Aorta (tissue), 4 donors: ENCODE results near the gene SAC3D1. TPM values are rescaled to one million over a fixed set of nuclear protein-coding genes. Genes with fewer than 3 reads are reported as not detected.

Experiments used
- microRNA-seq, 2 donors: library from miRNA; unstranded; fragments of <30 nt; microRNA quantifications; one replicate each; pipeline ENCODE4 v1.2.0, GENCODE V29; 2020
- polyA plus RNA-seq, 2 donors: library from polyadenylated mRNA; stranded (reverse); fragments of 200-250 nt; gene quantifications; one replicate each; pipeline ENCODE4 v1.2.3, GENCODE V29; 2013
- total RNA-seq, 2 donors: library from RNA; stranded (reverse); fragmentation: NEBNext Ultra II Directional; extraction: Animal tissue kit (Norgen Biotek cat#: 25700); gene quantifications; one replicate each; pipeline ENCODE4 v1.2.1, GENCODE V29; 2021
- donor health status: healthy with polysubstance abuse.
- donor health status: Bipolar disorder and iron deficiency.
- donor health status: DM: no; HTN: no; CAD: no.
- donor health status: DM: yes; HTN: yes; CAD: no.

SAC3D1 gene
- total and polyA plus RNA-seq, 4 donors: 3.6 to 7.5 (median 5.2) TPM

Small RNA genes lying within 50 kb of the gene (microRNA-seq; reads per million reads assigned to microRNA genes)
- gene MIR6879: 3.0 to 6.0 reads per million in 2 donors

Other genes with a start within 250 kb of the SAC3D1 start
- 10 to 100 TPM; 10.7 to 11.5 TPM for gene MAP4K2, start 238.0 kb upstream of the SAC3D1 start, total RNA-seq
- 10 to 100 TPM in 1 of 2 donors, 1 to 10 TPM in 1; 5.4 to 29.6 TPM for gene MAP4K2, start 238.0 kb upstream of the SAC3D1 start, polyA plus RNA-seq
- gene MEN1, start 230.7 kb upstream of the SAC3D1 start, total RNA-seq: 10 to 100 TPM; 14.5 to 18.0 TPM
- 10 to 100 TPM in 1 of 2 donors, 1 to 10 TPM in 1; 9.1 to 18.8 TPM for gene MEN1, start 230.7 kb upstream of the SAC3D1 start, polyA plus RNA-seq
- gene CDC42BPG, start 196.6 kb upstream of the SAC3D1 start, total RNA-seq: 1 to 10 TPM in 1 of 2 donors, under 1 TPM in 1; 0.29 to 1.2 TPM
- 1 to 10 TPM in 1 of 2 donors, under 1 TPM in 1; 0.56 to 6.0 TPM for gene CDC42BPG, start 196.6 kb upstream of the SAC3D1 start, polyA plus RNA-seq
- gene EHD1, start 162.6 kb upstream of the SAC3D1 start, total RNA-seq: 100 to 1,000 TPM in 1 of 2 donors, 10 to 100 TPM in 1; 61.8 to 122 TPM
- 10 to 100 TPM; 14.4 to 28.8 TPM for gene EHD1, start 162.6 kb upstream of the SAC3D1 start, polyA plus RNA-seq
- 10 to 100 TPM; 19.6 to 20.6 TPM for gene ATG2A, start 124.0 kb upstream of the SAC3D1 start, total RNA-seq
- gene ATG2A, start 124.0 kb upstream of the SAC3D1 start, polyA plus RNA-seq: 10 to 100 TPM in 1 of 2 donors, 1 to 10 TPM in 1; 7.0 to 34.9 TPM
- gene PPP2R5B, start 116.5 kb upstream of the SAC3D1 start, total RNA-seq: 10 to 100 TPM; 32.7 to 36.8 TPM
- 10 to 100 TPM in 1 of 2 donors, 1 to 10 TPM in 1; 9.5 to 28.6 TPM for gene PPP2R5B, start 116.5 kb upstream of the SAC3D1 start, polyA plus RNA-seq
- not detected for gene GPHA2, start 105.3 kb upstream of the SAC3D1 start, total RNA-seq
- gene GPHA2, start 105.3 kb upstream of the SAC3D1 start, polyA plus RNA-seq: under 1 TPM in 1 of 2 donors, not detected in 1; 0.43 TPM
- not detected for gene MAJIN, start 69.1 kb upstream of the SAC3D1 start, total RNA-seq
- not detected for gene MAJIN, start 69.1 kb upstream of the SAC3D1 start, polyA plus RNA-seq
- 1 to 10 TPM; 2.5 to 3.6 TPM for gene BATF2, start 44.2 kb upstream of the SAC3D1 start, total RNA-seq
- 1 to 10 TPM; 1.4 to 1.9 TPM for gene BATF2, start 44.2 kb upstream of the SAC3D1 start, polyA plus RNA-seq
- 10 to 100 TPM; 96.3 to 98.5 TPM for gene ARL2, start 27.1 kb upstream of the SAC3D1 start, total RNA-seq
- 100 to 1,000 TPM; 151 to 175 TPM for gene ARL2, start 27.1 kb upstream of the SAC3D1 start, polyA plus RNA-seq
- 10 to 100 TPM; 19.9 to 26.1 TPM for gene SNX15, start 13.8 kb upstream of the SAC3D1 start, total RNA-seq
- gene SNX15, start 13.8 kb upstream of the SAC3D1 start, polyA plus RNA-seq: 10 to 100 TPM; 21.7 to 26.2 TPM
- 10 to 100 TPM; 14.1 to 29.4 TPM for gene NAALADL1, start 17.3 kb downstream of the SAC3D1 start, total RNA-seq
- gene NAALADL1, start 17.3 kb downstream of the SAC3D1 start, polyA plus RNA-seq: 10 to 100 TPM; 25.8 to 45.9 TPM
- gene CDCA5, start 42.8 kb downstream of the SAC3D1 start, total RNA-seq: 1 to 10 TPM in 1 of 2 donors, under 1 TPM in 1; 0.81 to 1.0 TPM
- 1 to 10 TPM in 1 of 2 donors, under 1 TPM in 1; 1.00 to 2.5 TPM for gene CDCA5, start 42.8 kb downstream of the SAC3D1 start, polyA plus RNA-seq
- gene ZFPL1, start 43.0 kb downstream of the SAC3D1 start, total RNA-seq: 10 to 100 TPM; 31.5 to 35.0 TPM
- gene ZFPL1, start 43.0 kb downstream of the SAC3D1 start, polyA plus RNA-seq: 10 to 100 TPM; 24.9 to 69.9 TPM
- gene VPS51, start 55.0 kb downstream of the SAC3D1 start, total RNA-seq: 100 to 1,000 TPM; 101 to 121 TPM
- 100 to 1,000 TPM in 1 of 2 donors, 10 to 100 TPM in 1; 73.0 to 191 TPM for gene VPS51, start 55.0 kb downstream of the SAC3D1 start, polyA plus RNA-seq
- 1 to 10 TPM; 5.2 to 7.2 TPM for gene TM7SF2, start 70.7 kb downstream of the SAC3D1 start, total RNA-seq
- gene TM7SF2, start 70.7 kb downstream of the SAC3D1 start, polyA plus RNA-seq: 10 to 100 TPM in 1 of 2 donors, 1 to 10 TPM in 1; 4.0 to 11.8 TPM
- gene ZNHIT2, start 76.5 kb downstream of the SAC3D1 start, total RNA-seq: 1 to 10 TPM; 4.1 to 7.5 TPM
- 10 to 100 TPM in 1 of 2 donors, 1 to 10 TPM in 1; 3.4 to 12.9 TPM for gene ZNHIT2, start 76.5 kb downstream of the SAC3D1 start, polyA plus RNA-seq
- gene FAU, start 80.9 kb downstream of the SAC3D1 start, total RNA-seq: 100 to 1,000 TPM; 674 to 804 TPM
- gene FAU, start 80.9 kb downstream of the SAC3D1 start, polyA plus RNA-seq: 1,000 to 10,000 TPM; 1,037 to 1,172 TPM
- gene MRPL49, start 81.1 kb downstream of the SAC3D1 start, total RNA-seq: 10 to 100 TPM; 35.0 to 37.1 TPM
- gene MRPL49, start 81.1 kb downstream of the SAC3D1 start, polyA plus RNA-seq: 10 to 100 TPM; 44.2 to 52.2 TPM
- 10 to 100 TPM; 50.2 to 64.0 TPM for gene SYVN1, start 93.3 kb downstream of the SAC3D1 start, total RNA-seq
- gene SYVN1, start 93.3 kb downstream of the SAC3D1 start, polyA plus RNA-seq: 10 to 100 TPM in 1 of 2 donors, 1 to 10 TPM in 1; 5.5 to 26.2 TPM
- not detected for gene SPDYC, start 129.0 kb downstream of the SAC3D1 start, total RNA-seq
- gene SPDYC, start 129.0 kb downstream of the SAC3D1 start, polyA plus RNA-seq: not detected
- 100 to 1,000 TPM; 109 to 137 TPM for gene CAPN1, start 140.7 kb downstream of the SAC3D1 start, total RNA-seq
- 10 to 100 TPM; 75.5 to 96.3 TPM for gene CAPN1, start 140.7 kb downstream of the SAC3D1 start, polyA plus RNA-seq
- gene POLA2, start 220.8 kb downstream of the SAC3D1 start, total RNA-seq: 1 to 10 TPM; 3.4 to 9.2 TPM
- gene POLA2, start 220.8 kb downstream of the SAC3D1 start, polyA plus RNA-seq: 1 to 10 TPM; 3.0 to 4.1 TPM